ENCODE data around the gene GPC6.

- TF ChIP-seq POLR2A (IDR thresholded peaks at IDR 0.05; ENCODE audit: low read depth, low read length) = no peak
- no peak for TF ChIP-seq POLR2AphosphoS5 (IDR thresholded peaks at IDR 0.05; ENCODE audit: low read depth, low read length)
- TF ChIP-seq TAF1 (IDR thresholded peaks at IDR 0.05; ENCODE audit: borderline replicate concordance, low read depth, low read length) = no peak
Measured at GRCh38 chr13:93231867-93232266, 5.3 kb downstream of the GPC6 start.
